Stimulated activated CD8-positive, alpha-beta memory T cell treated with anti-CD3 and anti-CD28 coated beads, Interleukin-7, amount 100 ng/mL, for 4 hours (primary cell): ENCODE data around the gene NDUFB7.
"Not testable (repeated sequence)": the region's sequence is repeated elsewhere in the genome, so short reads cannot be mapped to it uniquely, and the experiment has no call there.

ENCODE experiments used
- DNase-seq, 2 donors: peaks; one replicate each; pipeline ENCODE4 v3.0.0-alpha.2; 2020; ENCODE audit warnings: low read depth in 2 of 2

The NDUFB7 gene

GRCh38 chr19:14553042-14553938 is 18.6 kb downstream of the NDUFB7 start:
- DNase-seq: no peak

- not testable (repeated sequence) for DNase-seq
Observed at GRCh38 chr19:14552006-14552360, 19.9 kb downstream of the NDUFB7 start.

GRCh38 chr19:14551134-14552005 is 20.5 kb downstream of the NDUFB7 start:
- peak; percentile 58 for DNase-seq

GRCh38 chr19:14550201-14550754 is 21.6 kb downstream of the NDUFB7 start:
- DNase-seq: no peak

GRCh38 chr19:14545716-14546082 is 26.2 kb downstream of the NDUFB7 start:
- DNase-seq: no peak

GRCh38 chr19:14544977-14545715 is 26.7 kb downstream of the NDUFB7 start:
- DNase-seq: no peak

- DNase-seq: no peak
Observed at GRCh38 chr19:14544047-14544446, 27.8 kb downstream of the NDUFB7 start.

GRCh38 chr19:14542711-14543328 is 29.0 kb downstream of the NDUFB7 start:
- DNase-seq: no peak

GRCh38 chr19:14541979-14542378 is 29.9 kb downstream of the NDUFB7 start:
- not testable (repeated sequence) for DNase-seq

- no peak for DNase-seq
Observed at GRCh38 chr19:14540741-14541525, 30.9 kb downstream of the NDUFB7 start.

- DNase-seq: no peak
Observed at GRCh38 chr19:14536926-14537692, 34.8 kb downstream of the NDUFB7 start.

- DNase-seq: no peak
Observed at GRCh38 chr19:14533450-14533849, 38.4 kb downstream of the NDUFB7 start.

GRCh38 chr19:14530506-14530905 is 41.4 kb downstream of the NDUFB7 start:
- no peak for DNase-seq

GRCh38 chr19:14530005-14530348 is 41.9 kb downstream of the NDUFB7 start:
- no peak for DNase-seq

GRCh38 chr19:14529254-14530004 is 42.4 kb downstream of the NDUFB7 start, which contains the start of gene TECR:
Gene TECR (plus strand): TSS chr19:14529594. CDS start chr19:14529697, 103 bp downstream.
- peak; percentile 100 for DNase-seq

- no peak for DNase-seq
Observed at GRCh38 chr19:14528419-14529253, 43.2 kb downstream of the NDUFB7 start.

- DNase-seq: no peak
Observed at GRCh38 chr19:14526423-14526822, 45.4 kb downstream of the NDUFB7 start.

- no peak for DNase-seq
Observed at GRCh38 chr19:14525729-14526128, 46.1 kb downstream of the NDUFB7 start.
